ENCODE results near the gene SEC61A2.

SEC61A2 gene

DNA sequence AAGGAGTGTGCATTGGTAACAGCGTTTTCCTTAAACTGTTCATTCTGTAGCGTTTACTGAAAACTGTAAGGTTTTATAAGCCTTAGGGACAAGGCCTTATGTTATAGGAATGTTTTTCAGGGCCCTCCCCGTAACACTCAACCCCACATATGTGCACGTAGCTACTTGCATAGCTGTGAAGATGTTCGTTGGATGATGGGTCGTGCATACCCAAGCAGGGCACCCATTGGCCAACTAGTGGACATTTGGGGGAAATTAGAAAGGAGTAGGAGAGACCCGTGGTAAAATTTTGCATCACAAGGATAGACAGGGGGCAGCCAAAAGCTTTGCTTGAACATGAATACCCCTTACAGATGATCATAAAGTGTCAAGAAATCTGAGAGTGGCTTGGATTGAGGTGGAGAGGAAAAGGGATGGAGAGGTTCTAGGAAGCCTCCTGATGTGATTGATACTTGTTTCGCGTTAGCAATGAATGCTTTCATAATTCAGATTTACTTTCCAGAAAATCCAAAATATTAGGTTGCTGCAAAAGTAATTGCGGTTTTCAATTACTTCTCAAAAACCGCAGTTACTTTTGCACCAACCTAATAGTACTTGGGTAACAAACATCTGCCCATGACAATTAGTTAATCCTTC lies 878 bp downstream of the SEC61A2 start:
- TF ChIP-seq, protein P1, sequence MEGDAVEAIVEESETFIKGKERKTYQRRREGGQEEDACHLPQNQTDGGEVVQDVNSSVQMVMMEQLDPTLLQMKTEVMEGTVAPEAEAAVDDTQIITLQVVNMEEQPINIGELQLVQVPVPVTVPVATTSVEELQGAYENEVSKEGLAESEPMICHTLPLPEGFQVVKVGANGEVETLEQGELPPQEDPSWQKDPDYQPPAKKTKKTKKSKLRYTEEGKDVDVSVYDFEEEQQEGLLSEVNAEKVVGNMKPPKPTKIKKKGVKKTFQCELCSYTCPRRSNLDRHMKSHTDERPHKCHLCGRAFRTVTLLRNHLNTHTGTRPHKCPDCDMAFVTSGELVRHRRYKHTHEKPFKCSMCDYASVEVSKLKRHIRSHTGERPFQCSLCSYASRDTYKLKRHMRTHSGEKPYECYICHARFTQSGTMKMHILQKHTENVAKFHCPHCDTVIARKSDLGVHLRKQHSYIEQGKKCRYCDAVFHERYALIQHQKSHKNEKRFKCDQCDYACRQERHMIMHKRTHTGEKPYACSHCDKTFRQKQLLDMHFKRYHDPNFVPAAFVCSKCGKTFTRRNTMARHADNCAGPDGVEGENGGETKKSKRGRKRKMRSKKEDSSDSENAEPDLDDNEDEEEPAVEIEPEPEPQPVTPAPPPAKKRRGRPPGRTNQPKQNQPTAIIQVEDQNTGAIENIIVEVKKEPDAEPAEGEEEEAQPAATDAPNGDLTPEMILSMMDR (IDR thresholded peaks at IDR 0.05; ENCODE audit: low read depth, low read length), result peak; percentile 67
- peak; percentile 76 to 77 for DNase-seq (ENCODE audit: low read depth in 2 of 2)
- peak overlapping the region; percentile 66 to 94 for H3K4me3 ChIP-seq (replicated peaks in 1 of 2; ENCODE audit: low read depth in 2 of 2, low read length in 2 of 2)

DNA sequence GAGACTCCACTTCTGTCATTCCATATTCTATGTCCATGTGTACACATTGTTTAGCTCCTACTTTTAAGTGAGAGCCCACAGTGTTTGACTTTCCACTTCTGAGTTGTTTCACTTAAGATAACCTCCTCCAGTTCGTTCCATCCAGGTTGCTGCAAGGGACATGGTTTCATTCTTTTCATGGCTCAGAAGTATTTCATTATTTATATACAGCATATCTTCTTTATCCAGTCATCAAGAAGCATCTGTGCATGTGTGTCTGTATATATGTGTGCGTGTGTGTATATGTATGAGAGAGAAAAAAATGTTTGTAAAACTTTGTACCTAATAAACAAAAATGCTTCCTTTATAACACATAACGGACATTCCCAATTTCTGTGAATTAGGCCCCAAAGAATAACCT lies 6.2 kb downstream of the SEC61A2 start:
- no peak for DNase-seq (ENCODE audit: low read depth in 2 of 2)
- H3K4me3 ChIP-seq (replicated peaks in 1 of 2; ENCODE audit: low read depth in 2 of 2, low read length in 2 of 2), result no peak overlapping the region
- TF ChIP-seq, protein P1 (IDR thresholded peaks at IDR 0.05; ENCODE audit: low read depth, low read length), result no peak

DNA sequence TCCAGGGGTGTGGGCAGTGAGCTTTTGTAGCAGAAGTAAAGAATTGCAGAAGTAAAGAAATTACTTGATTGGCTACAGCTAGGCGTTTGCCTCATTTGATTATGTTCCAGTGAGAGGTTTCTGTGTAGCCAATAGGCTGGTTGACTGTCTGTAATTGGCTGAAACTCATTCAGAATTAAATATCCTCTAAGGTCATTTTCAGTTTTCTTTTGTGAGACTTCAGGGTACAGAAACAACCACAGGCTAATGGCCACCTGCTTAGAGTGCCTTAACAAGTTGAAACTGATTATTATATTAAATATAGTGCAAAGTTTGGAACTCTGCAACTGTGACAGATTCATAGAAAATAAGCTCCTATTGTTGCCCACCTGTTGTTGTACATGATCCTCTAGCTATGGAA lies 10.6 kb downstream of the SEC61A2 start:
- TF ChIP-seq, protein P1 (IDR thresholded peaks at IDR 0.05; ENCODE audit: low read depth, low read length), result no peak
- no peak for DNase-seq (ENCODE audit: low read depth in 2 of 2)
- no peak overlapping the region for H3K4me3 ChIP-seq (replicated peaks in 1 of 2; ENCODE audit: low read depth in 2 of 2, low read length in 2 of 2)

DNA sequence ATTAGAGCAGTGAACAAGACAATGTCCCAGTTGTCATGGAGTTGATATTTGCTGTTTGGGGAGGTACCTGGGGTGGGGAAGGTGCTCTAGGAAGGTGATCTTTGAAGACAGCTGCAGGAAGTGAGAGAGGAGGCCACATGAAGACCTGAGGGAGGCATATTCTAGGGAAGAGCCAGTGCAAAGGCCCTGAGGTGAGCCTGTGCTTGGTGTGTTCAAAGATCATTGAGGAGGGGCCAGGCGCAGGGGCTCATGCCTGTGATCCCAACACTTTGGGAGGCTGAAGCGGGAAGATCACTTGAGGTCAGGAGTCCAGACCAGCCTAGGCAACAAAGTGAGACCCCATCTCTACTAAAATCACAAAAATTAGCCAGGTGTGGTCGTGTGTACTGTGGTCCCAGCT lies 15.1 kb downstream of the SEC61A2 start:
- TF ChIP-seq, protein P1 (IDR thresholded peaks at IDR 0.05; ENCODE audit: low read depth, low read length), result no peak
- no peak overlapping the region for H3K4me3 ChIP-seq (replicated peaks in 1 of 2; ENCODE audit: low read depth in 2 of 2, low read length in 2 of 2)
- no peak for DNase-seq (ENCODE audit: low read depth in 2 of 2)

DNA sequence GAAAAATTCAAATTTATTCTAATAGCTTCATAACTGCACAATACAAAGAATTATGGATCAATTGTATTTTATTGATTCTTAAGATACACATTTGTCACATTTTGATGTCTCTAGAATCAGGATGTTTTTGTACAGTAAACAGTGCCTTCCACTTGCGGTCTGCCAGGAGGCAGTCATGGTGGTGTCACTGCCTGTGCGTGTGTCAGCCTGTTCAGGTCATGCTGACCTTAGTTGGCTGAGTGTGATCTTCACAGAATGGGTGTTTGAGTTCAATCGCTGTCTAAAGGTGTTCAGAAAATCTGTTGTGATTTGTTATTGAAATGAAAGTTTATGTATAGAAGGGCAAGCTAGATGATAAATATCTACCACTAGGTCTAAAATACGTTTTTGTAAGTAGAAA lies 20.7 kb downstream of the SEC61A2 start:
- TF ChIP-seq, protein P1 (IDR thresholded peaks at IDR 0.05; ENCODE audit: low read depth, low read length), result no peak
- DNase-seq (ENCODE audit: low read depth in 2 of 2), result no peak

DNA sequence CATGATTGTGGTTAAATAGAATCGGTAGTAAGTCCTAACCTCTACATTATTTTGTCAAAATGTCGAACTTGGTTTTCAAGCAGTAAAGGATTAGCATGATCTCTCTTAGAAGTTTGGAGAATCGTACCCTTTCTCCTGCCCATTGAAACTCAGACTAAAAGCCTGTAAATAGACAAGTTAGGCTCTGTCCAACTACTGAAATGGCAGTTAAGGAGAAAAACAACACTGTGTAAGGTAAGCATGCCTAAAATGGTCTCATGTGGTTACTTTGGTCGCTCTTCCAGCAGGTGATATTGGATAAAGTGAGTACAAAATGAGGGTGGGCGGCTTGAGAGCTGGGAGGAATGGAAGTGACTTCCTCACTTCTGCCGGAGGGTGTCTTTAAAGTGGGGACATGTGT lies 25.0 kb downstream of the SEC61A2 start:
- TF ChIP-seq, protein P1 (IDR thresholded peaks at IDR 0.05; ENCODE audit: low read depth, low read length), result no peak
- H3K4me3 ChIP-seq (replicated peaks in 1 of 2; ENCODE audit: low read depth in 2 of 2, low read length in 2 of 2), result no peak overlapping the region
- no peak for DNase-seq (ENCODE audit: low read depth in 2 of 2)

More for the DNA sequence above, 20.7 kb downstream of the SEC61A2 start:
- H3K4me3 ChIP-seq (replicated peaks in 1 of 2; ENCODE audit: low read depth in 2 of 2, low read length in 2 of 2), result no peak overlapping the region
